WERI-Rb-1 (cell line): Measurements from ENCODE around the gene KRT12.
A peak's percentile ranks its signal among the peaks of the same experiment; 100 is the strongest.

Experiments
- DNase-seq: peaks from one replicate; pipeline ENCODE4 v3.0.0-alpha.2; 2020
- H3K27ac ChIP-seq: fragments of 250-450 bp; sonication (Bioruptor Pico); 2 replicates; pipeline ENCODE4 v1.5.1; 2020; ENCODE audit warnings: mild to moderate bottlenecking, moderate library complexity
- H3K27me3 ChIP-seq: fragments of 250-450 bp; sonication (Bioruptor Pico); 2 replicates; pipeline ENCODE4 v1.5.1; 2021; ENCODE audit warnings: mild to moderate bottlenecking, low read depth, moderate library complexity; ENCODE audit not compliant: insufficient read depth, severe bottlenecking
- H3K36me3 ChIP-seq: fragments of 250-450 bp; sonication (Bioruptor Pico); 2 replicates; pipeline ENCODE4 v1.5.1; 2020; ENCODE audit warnings: mild to moderate bottlenecking, moderate library complexity
- H3K4me3 ChIP-seq: 2 replicates; pipeline ENCODE4 v1.5.1; 2011; ENCODE audit warnings: low read depth, mild to moderate bottlenecking, control low read depth, low read length
- H3K9me3 ChIP-seq: fragments of 250-450 bp; sonication (Bioruptor Pico); 2 replicates; pipeline ENCODE4 v1.5.1; 2021; ENCODE audit warnings: mild to moderate bottlenecking, moderate library complexity; ENCODE audit not compliant: severe bottlenecking
- TF ChIP-seq, protein P1 (sequence below): IDR thresholded peaks from 2 replicates; pipeline ENCODE4 v1.5.1; 2011; ENCODE audit warnings: low read depth, mild to moderate bottlenecking, control low read depth, inconsistent platforms, low read length

Gene KRT12

DNA sequence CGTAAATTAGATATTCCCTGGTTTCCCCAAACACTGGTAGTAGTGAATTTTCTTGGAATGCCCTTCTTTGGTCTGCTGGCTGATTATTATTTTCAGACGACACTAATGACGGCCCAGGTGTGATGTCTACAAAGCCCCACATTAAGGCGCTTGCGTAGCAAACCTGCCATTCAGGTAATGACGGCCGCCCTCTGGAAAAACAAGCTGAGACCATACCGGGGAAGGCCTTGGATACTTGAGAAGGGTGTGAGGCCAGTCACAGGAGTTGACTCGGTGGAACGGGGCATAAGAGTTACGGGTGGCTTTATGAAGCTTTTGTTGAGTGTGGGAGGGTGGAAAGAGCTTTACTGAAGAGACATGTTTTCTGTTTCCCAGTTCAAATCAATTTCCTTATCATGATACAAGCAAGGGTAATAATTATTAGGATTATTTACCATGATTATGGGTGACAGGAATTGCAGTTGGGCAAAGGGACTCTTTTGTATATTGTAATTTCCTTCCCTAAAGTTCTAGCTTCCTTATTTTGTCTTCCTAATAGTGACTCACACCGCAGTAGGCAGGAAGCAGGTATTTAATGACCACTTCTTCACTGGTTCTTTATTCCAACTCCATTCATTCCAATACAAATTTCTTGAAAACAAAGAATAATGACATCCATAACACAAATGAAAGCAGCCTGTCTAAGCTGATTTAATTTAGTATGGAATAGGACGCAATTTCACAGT, 45.6 kb upstream of the KRT12 start:
- no peak overlapping the region for H3K27ac ChIP-seq
- H3K9me3 ChIP-seq, result no peaks in the 10 kb centered on the region
- no peak for DNase-seq

DNA sequence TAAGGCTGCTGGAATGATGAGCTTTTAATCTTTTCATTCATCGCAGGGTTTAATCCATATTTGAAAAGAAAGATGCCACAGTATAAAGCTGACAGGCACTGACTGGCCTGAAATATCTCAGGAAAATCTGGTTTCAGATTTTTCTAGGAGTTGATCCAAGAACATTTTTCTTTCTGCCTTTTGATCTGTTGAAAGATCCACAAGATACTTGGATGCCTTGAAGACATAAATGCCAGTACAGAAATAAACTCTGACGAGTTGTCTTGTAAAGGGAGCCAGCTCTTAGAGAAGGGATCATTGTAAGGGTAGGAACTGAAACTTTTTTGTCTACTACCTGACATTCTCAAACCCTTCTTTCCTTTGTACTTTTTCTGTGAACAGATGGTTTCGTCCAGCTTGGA, 43.4 kb upstream of the KRT12 start:
- H3K36me3 ChIP-seq, result no peaks in the 10 kb centered on the region
- peaks cover 33% of the 10 kb centered on the region for H3K27me3 ChIP-seq
- TF ChIP-seq, protein P1, sequence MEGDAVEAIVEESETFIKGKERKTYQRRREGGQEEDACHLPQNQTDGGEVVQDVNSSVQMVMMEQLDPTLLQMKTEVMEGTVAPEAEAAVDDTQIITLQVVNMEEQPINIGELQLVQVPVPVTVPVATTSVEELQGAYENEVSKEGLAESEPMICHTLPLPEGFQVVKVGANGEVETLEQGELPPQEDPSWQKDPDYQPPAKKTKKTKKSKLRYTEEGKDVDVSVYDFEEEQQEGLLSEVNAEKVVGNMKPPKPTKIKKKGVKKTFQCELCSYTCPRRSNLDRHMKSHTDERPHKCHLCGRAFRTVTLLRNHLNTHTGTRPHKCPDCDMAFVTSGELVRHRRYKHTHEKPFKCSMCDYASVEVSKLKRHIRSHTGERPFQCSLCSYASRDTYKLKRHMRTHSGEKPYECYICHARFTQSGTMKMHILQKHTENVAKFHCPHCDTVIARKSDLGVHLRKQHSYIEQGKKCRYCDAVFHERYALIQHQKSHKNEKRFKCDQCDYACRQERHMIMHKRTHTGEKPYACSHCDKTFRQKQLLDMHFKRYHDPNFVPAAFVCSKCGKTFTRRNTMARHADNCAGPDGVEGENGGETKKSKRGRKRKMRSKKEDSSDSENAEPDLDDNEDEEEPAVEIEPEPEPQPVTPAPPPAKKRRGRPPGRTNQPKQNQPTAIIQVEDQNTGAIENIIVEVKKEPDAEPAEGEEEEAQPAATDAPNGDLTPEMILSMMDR, result no peak
- H3K4me3 ChIP-seq, result no peak overlapping the region
- no peaks in the 10 kb centered on the region for H3K9me3 ChIP-seq
- DNase-seq, result no peak
- H3K27ac ChIP-seq, result no peak overlapping the region

More for the DNA sequence above, 45.6 kb upstream of the KRT12 start:
- no peak overlapping the region for H3K4me3 ChIP-seq
- H3K36me3 ChIP-seq, result no peaks in the 10 kb centered on the region
- H3K27me3 ChIP-seq, result peaks cover 13% of the 10 kb centered on the region
- TF ChIP-seq, protein P1, result no peak

DNA sequence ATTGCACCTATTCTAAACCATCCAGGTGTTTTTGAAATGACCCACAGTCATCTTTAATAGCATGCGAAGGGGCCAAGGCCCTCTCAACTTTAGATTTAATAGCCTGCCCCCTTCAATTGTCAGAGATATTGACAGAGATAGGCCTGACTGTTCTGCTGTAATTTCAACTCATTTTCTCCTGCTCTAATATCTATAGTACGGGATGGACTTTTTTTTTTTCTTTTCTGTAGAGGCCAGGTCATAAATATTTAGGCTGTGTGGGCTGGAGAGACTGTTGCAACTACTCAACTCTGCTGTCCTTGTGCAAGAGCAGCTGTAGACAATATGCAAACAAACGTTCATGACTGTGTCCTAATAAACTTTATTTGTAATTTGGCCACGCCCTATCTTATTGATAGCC, 42.7 kb upstream of the KRT12 start:
- peaks cover 40% of the 10 kb centered on the region for H3K27me3 ChIP-seq
- TF ChIP-seq, protein P1, result no peak
- H3K36me3 ChIP-seq, result no peaks in the 10 kb centered on the region
- no peak for DNase-seq
- H3K4me3 ChIP-seq, result no peak overlapping the region
- no peaks in the 10 kb centered on the region for H3K9me3 ChIP-seq
- H3K27ac ChIP-seq, result no peak overlapping the region

DNA sequence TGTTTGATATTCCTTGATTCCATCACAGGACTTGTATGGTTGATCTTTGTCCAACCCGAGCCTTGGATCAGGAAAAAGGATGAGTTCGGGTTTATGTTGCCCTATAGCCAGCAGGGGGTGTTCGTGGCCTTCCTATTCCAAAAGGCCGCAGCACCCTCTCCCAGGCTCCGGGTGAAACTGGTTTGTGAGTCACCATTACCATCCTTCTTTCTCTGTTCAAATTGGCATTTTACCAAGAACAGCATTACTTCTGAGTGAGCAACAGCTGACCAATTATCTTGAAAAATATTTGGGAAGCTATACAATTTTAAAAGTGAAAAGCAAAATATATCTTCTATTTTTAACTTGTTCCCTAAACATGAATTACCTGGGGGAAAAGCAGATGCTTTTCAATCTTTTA, 42.3 kb upstream of the KRT12 start:
- H3K27ac ChIP-seq, result no peak overlapping the region
- no peaks in the 10 kb centered on the region for H3K9me3 ChIP-seq
- no peaks in the 10 kb centered on the region for H3K36me3 ChIP-seq
- H3K27me3 ChIP-seq, result peaks cover 44% of the 10 kb centered on the region
- TF ChIP-seq, protein P1, result peak; percentile 90
- H3K4me3 ChIP-seq, result no peak overlapping the region
- DNase-seq, result peak; percentile 82

DNA sequence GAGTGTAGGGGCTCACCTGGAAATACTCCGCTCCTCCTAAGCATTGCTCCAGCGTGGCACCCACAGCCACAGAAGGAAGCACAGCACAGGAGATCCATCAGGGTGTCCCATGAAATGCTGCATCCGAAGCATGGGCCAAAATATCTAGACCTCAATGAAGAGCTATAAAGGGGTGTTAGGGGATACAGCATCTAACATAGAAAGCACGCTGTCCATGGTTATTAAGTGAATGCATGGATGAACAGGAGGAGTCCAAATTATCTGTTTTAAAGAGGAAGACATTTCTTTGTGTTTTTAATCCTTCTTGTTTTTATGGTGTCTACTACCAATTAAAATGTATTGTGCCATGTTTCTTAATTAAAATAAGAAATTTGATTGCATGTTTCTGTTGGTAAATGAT, 39.6 kb upstream of the KRT12 start:
- H3K36me3 ChIP-seq, result no peaks in the 10 kb centered on the region
- no peak overlapping the region for H3K4me3 ChIP-seq
- no peak overlapping the region for H3K27ac ChIP-seq
- no peaks in the 10 kb centered on the region for H3K9me3 ChIP-seq
- TF ChIP-seq, protein P1, result no peak
- DNase-seq, result no peak
- peaks cover 70% of the 10 kb centered on the region for H3K27me3 ChIP-seq

DNA sequence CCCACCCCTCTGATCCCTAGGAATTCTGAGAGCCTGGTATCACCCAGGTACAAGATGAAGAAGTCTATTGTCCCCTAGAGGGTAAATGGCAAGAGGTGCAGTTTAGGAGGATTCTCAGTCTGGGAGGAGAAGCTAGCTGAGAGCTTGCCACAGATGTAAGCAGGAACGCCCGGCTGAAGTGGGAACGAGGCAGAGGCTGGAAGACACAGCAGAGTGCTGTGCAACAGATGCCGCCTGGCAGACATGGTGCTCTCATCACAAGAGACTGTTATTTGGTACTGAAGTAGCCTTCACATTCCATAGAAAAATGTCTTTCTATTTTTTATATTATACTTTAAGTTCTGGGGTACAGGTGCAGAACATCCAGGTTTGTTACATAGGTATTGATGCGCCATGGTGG, 38.3 kb upstream of the KRT12 start:
- Histone ChIP-seq H3K27me3 (peaks cover 82% of the 10 kb centered on the region), H3K4me3 (no peak overlapping the region), H3K27ac (no peak overlapping the region), H3K9me3 (no peaks in the 10 kb centered on the region), H3K36me3 (no peaks in the 10 kb centered on the region)
- DNase-seq, result no peak
- TF ChIP-seq, protein P1, result no peak
